Loucy (cell line): ENCODE data around the gene KCNMA1.

ENCODE experiments used
- H2AFZ ChIP-seq: fragments of 200-600 bp; sonication (generic); 2 replicates; pipeline ENCODE4 v1.6.0; 2016; ENCODE audit warnings: antibody characterized with exemption, mild to moderate bottlenecking, low read length, moderate library complexity
- H3F3A ChIP-seq: fragments of 200-600 bp; 2 replicates; pipeline ENCODE4 v1.6.0; 2016; ENCODE audit warnings: antibody characterized with exemption, low read depth, mild to moderate bottlenecking
- H3K27me3 ChIP-seq: fragments of 200-600 bp; sonication (generic); 2 replicates; pipeline ENCODE4 v1.6.1; 2014; ENCODE audit warnings: low read length, mild to moderate bottlenecking; ENCODE audit not compliant: insufficient read depth, poor library complexity, severe bottlenecking
- H3K36me3 ChIP-seq: fragments of 200-600 bp; sonication (generic); 2 replicates; pipeline ENCODE4 v1.6.1; 2016; ENCODE audit warnings: low read length; ENCODE audit not compliant: insufficient read depth
- H3K4me1 ChIP-seq: fragments of 200-600 bp; sonication (generic); 2 replicates; pipeline ENCODE4 v1.5.1; 2014; ENCODE audit warnings: low read length, mild to moderate bottlenecking; ENCODE audit not compliant: insufficient read depth, poor library complexity, severe bottlenecking
- H3K4me2 ChIP-seq: fragments of 200-600 bp; sonication (generic); 2 replicates; pipeline ENCODE4 v1.6.0; 2014; ENCODE audit warnings: antibody characterized with exemption, low read length, low read depth, mild to moderate bottlenecking; ENCODE audit not compliant: poor library complexity, severe bottlenecking
- H3K4me3 ChIP-seq: fragments of 200-600 bp; sonication (generic); 2 replicates; pipeline ENCODE4 v1.5.1; 2014; ENCODE audit warnings: low read length, mild to moderate bottlenecking, mixed read lengths; ENCODE audit not compliant: poor library complexity, severe bottlenecking
- H3K79me2 ChIP-seq: fragments of 200-600 bp; sonication (generic); 2 replicates; pipeline ENCODE4 v1.6.1; 2014; ENCODE audit warnings: low read length; ENCODE audit not compliant: insufficient read depth
- H3K9ac ChIP-seq: fragments of 200-600 bp; sonication (generic); 2 replicates; pipeline ENCODE4 v1.6.0; 2014; ENCODE audit warnings: mild to moderate bottlenecking, low read depth, low read length, moderate library complexity; ENCODE audit not compliant: poor library complexity, severe bottlenecking
- H3K9me2 ChIP-seq: fragments of 200-600 bp; sonication (generic); replicated peaks from 2 replicates; pipeline ENCODE4 v1.6.1; 2016; ENCODE audit warnings: low read depth, low read length, mixed read lengths
- H3K9me3 ChIP-seq: fragments of 200-600 bp; sonication (generic); 2 replicates; pipeline ENCODE4 v1.6.1; 2014; ENCODE audit warnings: mild to moderate bottlenecking, antibody characterized with exemption, low read length, low read depth; ENCODE audit not compliant: insufficient read depth
- H4K20me1 ChIP-seq: fragments of 200-600 bp; sonication (generic); 2 replicates; pipeline ENCODE4 v1.6.0; 2014; ENCODE audit warnings: antibody characterized with exemption, low read length, mild to moderate bottlenecking; ENCODE audit not compliant: insufficient read depth, poor library complexity, severe bottlenecking
- CTCF ChIP-seq: fragments of 200-600 bp; sonication (generic); conservative IDR thresholded peaks from 2 replicates; pipeline ENCODE4 v1.5.1; 2014; ENCODE audit warnings: mild to moderate bottlenecking, antibody characterized with exemption, low read length
- EZH2phosphoT487 ChIP-seq: fragments of 200-600 bp; IDR thresholded peaks from 2 replicates; pipeline ENCODE4 v1.6.1; 2018; ENCODE audit warnings: antibody characterized with exemption, mild to moderate bottlenecking, moderate library complexity, borderline replicate concordance

The KCNMA1 gene

GRCh38 chr10:77386365-77386764 lies 251.2 kb downstream of the KCNMA1 start:
- Histone ChIP-seq H3K4me3 (peak overlapping the region; percentile 56), H3K27me3 (no peaks in the 10 kb centered on the region), H3K36me3 (no peaks in the 10 kb centered on the region), H3K9me3 (no peaks in the 10 kb centered on the region), H2AFZ (peak overlapping the region; percentile 65), H3K4me1 (peaks cover 15% of the 10 kb centered on the region), H3K9me2 (no peaks in the 10 kb centered on the region), H3K9ac (peak overlapping the region; percentile 46), H4K20me1 (no peaks in the 10 kb centered on the region), H3F3A (no peaks in the 10 kb centered on the region), H3K79me2 (no peaks in the 10 kb centered on the region), H3K4me2 (peak overlapping the region; percentile 73)
- TF ChIP-seq EZH2phosphoT487, result no peak
- no peak for TF ChIP-seq CTCF

- no peaks in the 10 kb centered on the region for H3F3A ChIP-seq
These were observed 252.3 kb downstream of the KCNMA1 start for GRCh38 chr10:77385315-77385714.

DNA sequence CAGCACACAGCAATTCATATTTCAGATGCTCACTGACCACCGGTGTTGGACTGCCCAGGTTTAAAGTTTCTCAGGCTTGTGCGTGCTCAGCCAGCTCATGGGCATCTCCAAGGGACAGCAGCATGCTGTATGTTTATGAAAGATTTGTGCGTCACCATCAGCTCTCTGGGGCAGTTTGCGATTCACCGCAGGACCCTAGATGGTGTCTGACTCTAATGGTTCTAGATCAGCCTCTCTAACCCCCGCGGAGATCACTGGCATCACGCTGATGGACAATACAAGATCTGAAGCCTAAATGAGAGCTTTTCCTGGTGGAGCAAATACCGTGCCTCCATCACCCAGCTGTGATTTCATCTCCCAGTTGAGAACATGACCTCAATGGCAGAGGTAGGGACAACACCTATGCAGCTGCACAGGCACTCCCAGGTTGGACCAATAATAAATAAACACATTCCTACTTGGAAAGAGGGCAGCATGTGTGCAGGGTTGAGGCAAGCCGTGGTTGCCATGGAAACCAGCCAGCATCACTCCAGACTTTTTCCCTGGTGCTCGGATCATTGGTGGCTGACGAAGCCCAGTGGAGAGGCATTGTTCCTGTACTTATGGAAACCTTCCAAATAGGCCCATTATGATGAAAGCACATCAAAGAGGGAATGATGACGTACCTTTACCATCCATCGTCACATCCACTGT lies 253.6 kb downstream of the KCNMA1 start:
- no peaks in the 10 kb centered on the region for H4K20me1 ChIP-seq
- H3K9me3 ChIP-seq, result no peaks in the 10 kb centered on the region

More at GRCh38 chr10:77385315-77385714, 252.3 kb downstream of the KCNMA1 start:
- Histone ChIP-seq H3K9ac (no peak overlapping the region), H3K9me3 (no peaks in the 10 kb centered on the region), H3K4me1 (peaks cover 22% of the 10 kb centered on the region), H3K79me2 (no peaks in the 10 kb centered on the region), H3K4me3 (no peak overlapping the region), H3K9me2 (no peaks in the 10 kb centered on the region), H3K36me3 (no peaks in the 10 kb centered on the region), H3K27me3 (no peaks in the 10 kb centered on the region), H2AFZ (no peak overlapping the region), H4K20me1 (no peaks in the 10 kb centered on the region), H3K4me2 (no peak overlapping the region)
- TF ChIP-seq EZH2phosphoT487 (no peak), CTCF (no peak)

More for the DNA sequence above, 253.6 kb downstream of the KCNMA1 start:
- Histone ChIP-seq H3K4me3 (no peak overlapping the region), H3K4me2 (no peak overlapping the region), H3K79me2 (no peaks in the 10 kb centered on the region), H3K4me1 (peaks cover 31% of the 10 kb centered on the region), H3F3A (no peaks in the 10 kb centered on the region), H3K9me2 (no peaks in the 10 kb centered on the region), H2AFZ (no peak overlapping the region), H3K9ac (no peak overlapping the region), H3K36me3 (no peaks in the 10 kb centered on the region), H3K27me3 (no peaks in the 10 kb centered on the region)
- TF ChIP-seq CTCF, result no peak
- TF ChIP-seq EZH2phosphoT487, result no peak
